Measurements from ENCODE around the gene GIN1.

- TF ChIP-seq CTCF (conservative IDR thresholded peaks at IDR 0.05 in 1 of 2, IDR thresholded peaks at IDR 0.05 in 1 of 2; ENCODE audit: low read depth in 1 of 2, low read length in 2 of 2) (no peak), EZH2 (IDR thresholded peaks at IDR 0.05; ENCODE audit: low read length, missing control alignments) (no peak)
These were observed 26.2 kb downstream of the GIN1 start for GRCh38 chr5:103093727-103094126.
